Measurements from ENCODE around the gene TGFBRAP1.

Gene TGFBRAP1

GRCh38 chr2:105323111-105323510, 6.4 kb downstream of the TGFBRAP1 start:
- ATAC-seq (replicated peaks), result no peak

GRCh38 chr2:105321875-105322646, 7.5 kb downstream of the TGFBRAP1 start:
- Mint-ChIP-seq H3K4me1 (ENCODE audit: low read depth in 2 of 2) (peaks cover 25 to 55% of the 10 kb centered on the region in 2 donors), H3K27ac (peak overlapping the region in 1 of 2 donors; percentile 87)
- no peak for DNase-seq

More at GRCh38 chr2:105323111-105323510, 6.4 kb downstream of the TGFBRAP1 start:
- H3K9me3 Mint-ChIP-seq, result no peaks in the 10 kb centered on the region
- H3K36me3 Mint-ChIP-seq (ENCODE audit: insufficient read depth), result peaks cover 12% of the 10 kb centered on the region
- H3K4me1 Mint-ChIP-seq (ENCODE audit: low read depth in 2 of 2), result peaks cover 29 to 53% of the 10 kb centered on the region in 2 donors
- DNase-seq, result no peak
- no peaks in the 10 kb centered on the region for H3K27me3 Mint-ChIP-seq
- no peak overlapping the region for H3K4me3 Mint-ChIP-seq
- peak overlapping the region; percentile 53 to 87 for H3K27ac Mint-ChIP-seq

GRCh38 chr2:105320651-105321215, 8.8 kb downstream of the TGFBRAP1 start:
- Mint-ChIP-seq H3K9me3 (no peaks in the 10 kb centered on the region), H3K27me3 (no peaks in the 10 kb centered on the region), H3K27ac (no peak overlapping the region), H3K4me1 (ENCODE audit: low read depth in 2 of 2) (peaks cover 27 to 48% of the 10 kb centered on the region in 2 donors), H3K4me3 (no peak overlapping the region), H3K36me3 (ENCODE audit: insufficient read depth) (peaks cover 4% of the 10 kb centered on the region)
- DNase-seq, result no peak
- no peak for ATAC-seq (replicated peaks)

More at GRCh38 chr2:105321875-105322646, 7.5 kb downstream of the TGFBRAP1 start:
- no peak for ATAC-seq (replicated peaks)
- H3K9me3 Mint-ChIP-seq, result no peaks in the 10 kb centered on the region
- H3K4me3 Mint-ChIP-seq, result no peak overlapping the region
- H3K36me3 Mint-ChIP-seq (ENCODE audit: insufficient read depth), result peaks cover 7% of the 10 kb centered on the region
- no peaks in the 10 kb centered on the region for H3K27me3 Mint-ChIP-seq

GRCh38 chr2:105317937-105318336, 11.6 kb downstream of the TGFBRAP1 start:
- Mint-ChIP-seq H3K27ac (no peak overlapping the region), H3K27me3 (no peaks in the 10 kb centered on the region), H3K4me1 (ENCODE audit: low read depth in 2 of 2) (peaks cover 26 to 40% of the 10 kb centered on the region in 2 donors), H3K36me3 (ENCODE audit: insufficient read depth) (peaks cover 9% of the 10 kb centered on the region), H3K9me3 (no peaks in the 10 kb centered on the region), H3K4me3 (no peak overlapping the region)
- ATAC-seq (replicated peaks) (no peak), DNase-seq (no peak)

GRCh38 chr2:105315314-105315713, 14.2 kb downstream of the TGFBRAP1 start:
- peaks cover 6% of the 10 kb centered on the region for H3K36me3 Mint-ChIP-seq (ENCODE audit: insufficient read depth)
- ATAC-seq (replicated peaks) (no peak), DNase-seq (no peak)
- no peak overlapping the region for H3K27ac Mint-ChIP-seq
- no peak overlapping the region for H3K4me3 Mint-ChIP-seq
- no peaks in the 10 kb centered on the region for H3K27me3 Mint-ChIP-seq
- no peaks in the 10 kb centered on the region for H3K9me3 Mint-ChIP-seq
- peaks cover 20 to 41% of the 10 kb centered on the region in 2 donors for H3K4me1 Mint-ChIP-seq (ENCODE audit: low read depth in 2 of 2)

- Mint-ChIP-seq H3K9me3 (no peaks in the 10 kb centered on the region), H3K4me1 (ENCODE audit: low read depth in 2 of 2) (peaks cover 20 to 39% of the 10 kb centered on the region in 2 donors), H3K36me3 (ENCODE audit: insufficient read depth) (peaks cover 8% of the 10 kb centered on the region), H3K27ac (no peak overlapping the region), H3K27me3 (no peaks in the 10 kb centered on the region), H3K4me3 (no peak overlapping the region)
- no peak for DNase-seq
- ATAC-seq (replicated peaks), result no peak
These were observed 15.7 kb downstream of the TGFBRAP1 start for GRCh38 chr2:105313877-105314276.

GRCh38 chr2:105309147-105309545, 20.4 kb downstream of the TGFBRAP1 start:
- no peak overlapping the region for H3K27ac Mint-ChIP-seq
- no peaks in the 10 kb centered on the region for H3K27me3 Mint-ChIP-seq
- no peaks in the 10 kb centered on the region for H3K9me3 Mint-ChIP-seq
- no peak for ATAC-seq (replicated peaks)
- no peak for DNase-seq
- peaks cover 24 to 34% of the 10 kb centered on the region in 2 donors for H3K4me1 Mint-ChIP-seq (ENCODE audit: low read depth in 2 of 2)
- H3K4me3 Mint-ChIP-seq, result no peak overlapping the region
- peaks cover 19% of the 10 kb centered on the region for H3K36me3 Mint-ChIP-seq (ENCODE audit: insufficient read depth)

- no peaks in the 10 kb centered on the region for H3K27me3 Mint-ChIP-seq
- H3K36me3 Mint-ChIP-seq (ENCODE audit: insufficient read depth), result peaks cover 19% of the 10 kb centered on the region
- H3K4me3 Mint-ChIP-seq, result no peak overlapping the region
- H3K9me3 Mint-ChIP-seq, result no peaks in the 10 kb centered on the region
- ATAC-seq (replicated peaks) (no peak), DNase-seq (no peak)
- no peak overlapping the region for H3K27ac Mint-ChIP-seq
- H3K4me1 Mint-ChIP-seq (ENCODE audit: low read depth in 2 of 2), result peaks cover 25 to 34% of the 10 kb centered on the region in 2 donors
These were observed 21.0 kb downstream of the TGFBRAP1 start for GRCh38 chr2:105308382-105309146.

- Mint-ChIP-seq H3K36me3 (ENCODE audit: insufficient read depth) (peaks cover 19% of the 10 kb centered on the region), H3K4me3 (no peak overlapping the region), H3K9me3 (no peaks in the 10 kb centered on the region), H3K27me3 (no peaks in the 10 kb centered on the region), H3K27ac (no peak overlapping the region), H3K4me1 (ENCODE audit: low read depth in 2 of 2) (peaks cover 30 to 35% of the 10 kb centered on the region in 2 donors)
- DNase-seq (no peak), ATAC-seq (replicated peaks) (no peak)
These were observed 21.6 kb downstream of the TGFBRAP1 start for GRCh38 chr2:105307962-105308361.

GRCh38 chr2:105307550-105307949, 22.0 kb downstream of the TGFBRAP1 start:
- peaks cover 34 to 37% of the 10 kb centered on the region in 2 donors for H3K4me1 Mint-ChIP-seq (ENCODE audit: low read depth in 2 of 2)
- peaks cover 19% of the 10 kb centered on the region for H3K36me3 Mint-ChIP-seq (ENCODE audit: insufficient read depth)
- H3K27ac Mint-ChIP-seq, result no peak overlapping the region
- no peak for ATAC-seq (replicated peaks)
- DNase-seq, result no peak
- no peaks in the 10 kb centered on the region for H3K9me3 Mint-ChIP-seq
- H3K4me3 Mint-ChIP-seq, result no peak overlapping the region
- no peaks in the 10 kb centered on the region for H3K27me3 Mint-ChIP-seq

- ATAC-seq (replicated peaks) (no peak), DNase-seq (no peak)
- H3K4me3 Mint-ChIP-seq, result no peak overlapping the region
- H3K9me3 Mint-ChIP-seq, result no peaks in the 10 kb centered on the region
- no peak overlapping the region for H3K27ac Mint-ChIP-seq
- peaks cover 36 to 41% of the 10 kb centered on the region in 2 donors for H3K4me1 Mint-ChIP-seq (ENCODE audit: low read depth in 2 of 2)
- H3K36me3 Mint-ChIP-seq (ENCODE audit: insufficient read depth), result peaks cover 19% of the 10 kb centered on the region
- H3K27me3 Mint-ChIP-seq, result no peaks in the 10 kb centered on the region
These were observed 22.4 kb downstream of the TGFBRAP1 start for GRCh38 chr2:105307146-105307545.

- H3K27ac Mint-ChIP-seq, result peak overlapping the region; percentile 42 to 81
These were observed 27.9 kb downstream of the TGFBRAP1 start for GRCh38 chr2:105301646-105302045.

GRCh38 chr2:105299290-105299689, 30.2 kb downstream of the TGFBRAP1 start:
- H3K4me1 Mint-ChIP-seq (ENCODE audit: low read depth in 2 of 2), result peaks cover 18 to 41% of the 10 kb centered on the region in 2 donors
- DNase-seq (no peak), ATAC-seq (replicated peaks) (no peak)
- no peaks in the 10 kb centered on the region for H3K9me3 Mint-ChIP-seq
- H3K36me3 Mint-ChIP-seq (ENCODE audit: insufficient read depth), result peaks cover 38% of the 10 kb centered on the region
- H3K4me3 Mint-ChIP-seq, result no peak overlapping the region
- no peaks in the 10 kb centered on the region for H3K27me3 Mint-ChIP-seq
- H3K27ac Mint-ChIP-seq, result peak overlapping the region in 1 of 2 donors; percentile 28

More at GRCh38 chr2:105301646-105302045, 27.9 kb downstream of the TGFBRAP1 start:
- H3K4me3 Mint-ChIP-seq, result no peak overlapping the region
- H3K27me3 Mint-ChIP-seq, result no peaks in the 10 kb centered on the region
- H3K4me1 Mint-ChIP-seq (ENCODE audit: low read depth in 2 of 2), result peaks cover 24 to 39% of the 10 kb centered on the region in 2 donors
- H3K36me3 Mint-ChIP-seq (ENCODE audit: insufficient read depth), result peaks cover 28% of the 10 kb centered on the region
- H3K9me3 Mint-ChIP-seq, result no peaks in the 10 kb centered on the region
- no peak for DNase-seq
- ATAC-seq (replicated peaks), result no peak

Data from effector memory CD8-positive, alpha-beta T cell (primary cell).